PC-9 (cell line): Measurements from ENCODE around the gene NTNG1. TPM values are rescaled to one million over a fixed set of nuclear protein-coding genes. Genes with fewer than 3 reads are reported as not detected.

ENCODE experiments used
- BruUV-seq: library from RNA; stranded (reverse); fragments of 400-500 nt; replicated peaks from 2 replicates; lab custom pipeline; 2021; lab: Mats Ljungman, UMichigan
- CTCF ChIA-PET: fragments of 300-600 bp; sonication (Branson Sonifier 250); formaldehyde crosslinking; loops from one replicate; lab custom pipeline; 2022; ENCODE audit warnings: antibody characterized with exemption; lab: Charles Lee
- POLR2A ChIA-PET: fragments of 300-600 bp; sonication (Branson Sonifier 250); formaldehyde crosslinking; loops from one replicate; lab custom pipeline; 2022; ENCODE audit warnings: antibody characterized with exemption; ENCODE audit not compliant: unreplicated experiment; lab: Charles Lee
- DNase-seq, 2 experiments: peaks; one replicate each; pipeline versions ENCODE4 v3.0.0 to v3.0.0-alpha.2; 2015 to 2022; ENCODE audit warnings: mixed read lengths in 1 of 2
- H2AFZ ChIP-seq: fragments of 200-600 bp; sonication (generic); 2 replicates; pipeline ENCODE4 v1.8.1; 2017; ENCODE audit warnings: antibody characterized with exemption
- H3F3A ChIP-seq: fragments of 200-600 bp; sonication (generic); 2 replicates; pipeline ENCODE4 v1.8.1; 2017; ENCODE audit warnings: antibody characterized with exemption, mild to moderate bottlenecking, low read depth; ENCODE audit not compliant: insufficient read depth
- H3K27ac ChIP-seq: fragments of 200-600 bp; sonication (generic); 2 replicates; pipeline ENCODE4 v1.6.1; 2016; ENCODE audit warnings: mixed run types
- H3K27me3 ChIP-seq: fragments of 200-600 bp; sonication (generic); 2 replicates; pipeline ENCODE4 v1.6.1; 2016; ENCODE audit warnings: low read depth, mixed run types; ENCODE audit not compliant: insufficient read depth
- H3K36me3 ChIP-seq: fragments of 200-600 bp; sonication (generic); 2 replicates; pipeline ENCODE4 v1.6.1; 2016; ENCODE audit warnings: low read depth, mixed run types
- H3K4me1 ChIP-seq: fragments of 200-600 bp; sonication (generic); replicated peaks from 2 replicates; pipeline ENCODE4 v1.6.1; 2016; ENCODE audit warnings: mixed run types; ENCODE audit not compliant: insufficient read depth
- H3K4me2 ChIP-seq: fragments of 200-600 bp; sonication (generic); 2 replicates; pipeline ENCODE4 v1.6.1; 2017; ENCODE audit warnings: mixed run types
- H3K4me3 ChIP-seq: fragments of 200-600 bp; sonication (generic); 2 replicates; pipeline ENCODE4 v1.6.1; 2016; ENCODE audit warnings: mixed run types
- H3K79me2 ChIP-seq: fragments of 200-600 bp; sonication (generic); 2 replicates; pipeline ENCODE4 v1.6.1; 2017; ENCODE audit warnings: low read depth, mixed run types
- H3K9me2 ChIP-seq: fragments of 200-600 bp; sonication (generic); 2 replicates; pipeline ENCODE4 v1.8.1; 2017; ENCODE audit warnings: mild to moderate bottlenecking; ENCODE audit not compliant: insufficient read depth
- H3K9me3 ChIP-seq: fragments of 200-600 bp; sonication (generic); 2 replicates; pipeline ENCODE4 v1.8.1; 2016; ENCODE audit warnings: low read depth; ENCODE audit not compliant: insufficient read depth
- H4K20me1 ChIP-seq: fragments of 200-600 bp; sonication (generic); 2 replicates; pipeline ENCODE4 v1.8.1; 2017; ENCODE audit not compliant: insufficient read depth
- CTCF ChIP-seq: fragments of 200-600 bp; sonication (generic); conservative IDR thresholded peaks from 2 replicates; pipeline ENCODE4 v1.6.1; 2017; ENCODE audit warnings: mixed run types, antibody characterized with exemption, mild to moderate bottlenecking, moderate library complexity
- EZH2 ChIP-seq: fragments of 200-600 bp; sonication (generic); IDR thresholded peaks from 2 replicates; pipeline ENCODE4 v1.8.0; 2017; ENCODE audit warnings: antibody characterized with exemption, low read depth
- intact Hi-C: fragments of 100-400 bp; cut with micrococcal nuclease; formaldehyde crosslinking; loops from one replicate; pipeline ENCODE4 v1.10.0; 2022; ENCODE audit not compliant: unreplicated experiment
- total RNA-seq: library from RNA; stranded (reverse); gene quantifications from 2 replicates; pipeline ENCODE4 v1.2.3, GENCODE V29; 2021

NTNG1 gene
- total RNA-seq, 1 experiment from 2014 or later: not detected

GRCh38 chr1:107142666-107143065 is 1.8 kb downstream of the NTNG1 start:
- Histone ChIP-seq H3K4me2 (no peak overlapping the region), H3K9me2 (no peaks in the 10 kb centered on the region; the same call in 1 of the 2 replicates), H3K4me3 (no peak overlapping the region), H3K79me2 (no peaks in the 10 kb centered on the region), H3K4me1 (no peaks in the 10 kb centered on the region), H3K27me3 (peaks cover 3% of the 10 kb centered on the region; the same call in 1 of the 2 replicates), H3K27ac (no peak overlapping the region), H3F3A (no peaks in the 10 kb centered on the region), H3K36me3 (no peaks in the 10 kb centered on the region), H2AFZ (no peak overlapping the region), H4K20me1 (no peaks in the 10 kb centered on the region), H3K9me3 (no peaks in the 10 kb centered on the region)
- POLR2A ChIA-PET: no interaction called here
- intact Hi-C loops: loop anchor here (10.0 kb wide), 1 partner anchor 1118 kb away; no protein-coding TSS in a partner anchor
- no peak for TF ChIP-seq EZH2
- TF ChIP-seq CTCF: no peak
- BruUV-seq: no TSS peak
- CTCF ChIA-PET: interaction anchor here (0.6 to 0.7 kb wide), 2 partner anchors 662 to 1657 kb away, joined by 6 to 8 read pairs; no protein-coding TSS in a partner anchor
- DNase-seq: no peak

GRCh38 chr1:107145637-107146036 is 4.8 kb downstream of the NTNG1 start:
- H4K20me1 ChIP-seq: no peaks in the 10 kb centered on the region
- H3K4me2 ChIP-seq: no peak overlapping the region
- BruUV-seq: no TSS peak
- peaks cover 3% of the 10 kb centered on the region; the same call in 1 of the 2 replicates for H3K27me3 ChIP-seq
- H3K9me2 ChIP-seq: no peaks in the 10 kb centered on the region; the same call in 1 of the 2 replicates
- ChIA-PET CTCF (no interaction called here), POLR2A (no interaction called here)
- intact Hi-C loops: loop anchor here (10.0 kb wide), 1 partner anchor 1121 kb away; no protein-coding TSS in a partner anchor
- H3K27ac ChIP-seq: no peak overlapping the region
- H3K4me1 ChIP-seq: no peaks in the 10 kb centered on the region
- H3K9me3 ChIP-seq: no peaks in the 10 kb centered on the region
- no peaks in the 10 kb centered on the region for H3K36me3 ChIP-seq
- H3K4me3 ChIP-seq: no peak overlapping the region
- H2AFZ ChIP-seq: no peak overlapping the region
- H3K79me2 ChIP-seq: no peaks in the 10 kb centered on the region
- TF ChIP-seq EZH2: no peak
- TF ChIP-seq CTCF: no peak
- H3F3A ChIP-seq: no peaks in the 10 kb centered on the region
- DNase-seq: no peak

- Histone ChIP-seq H4K20me1 (no peaks in the 10 kb centered on the region), H2AFZ (no peak overlapping the region), H3K79me2 (no peaks in the 10 kb centered on the region), H3K27me3 (no peaks in the 10 kb centered on the region), H3F3A (no peaks in the 10 kb centered on the region), H3K27ac (no peak overlapping the region), H3K9me3 (no peaks in the 10 kb centered on the region), H3K36me3 (no peaks in the 10 kb centered on the region), H3K4me3 (no peak overlapping the region), H3K4me1 (no peaks in the 10 kb centered on the region), H3K9me2 (no peaks in the 10 kb centered on the region; the same call in 1 of the 2 replicates), H3K4me2 (no peak overlapping the region)
- ChIA-PET CTCF (interaction anchor here (0.6 kb wide), 1 partner anchor 783 kb away, joined by 3 read pairs; no protein-coding TSS in a partner anchor), POLR2A (no interaction called here)
- no TSS peak for BruUV-seq
- TF ChIP-seq CTCF (no peak), EZH2 (no peak)
- no peak for DNase-seq
- intact Hi-C loops: loop anchor here (10.0 kb wide), 1 partner anchor 1123 kb away; no protein-coding TSS in a partner anchor
Measured at GRCh38 chr1:107147843-107148242, 7.0 kb downstream of the NTNG1 start.
